Upper lobe of right lung (tissue), 1 donor: Measurements from ENCODE around the gene ZNF813. TPM values are rescaled to one million over a fixed set of nuclear protein-coding genes. Genes with fewer than 3 reads are reported as not detected.
"Not testable (repeated sequence)": the region's sequence is repeated elsewhere in the genome, so short reads cannot be mapped to it uniquely, and the experiment has no call there.

ENCODE experiments used
- ATAC-seq: fragments of 200-7000 bp; cut with Tn5 transposase; one replicate; pipeline ENCODE4 v1.9.1; 2020; ENCODE audit warnings: mild to moderate bottlenecking, moderate library complexity
- DNase-seq: peaks from one replicate; pipeline ENCODE4 v3.0.0-alpha.2; 2020
- H3K27ac ChIP-seq: fragments of 200-600 bp; one replicate; pipeline ENCODE4 v1.8.0; 2022
- H3K27me3 ChIP-seq: fragments of 200-600 bp; one replicate; pipeline ENCODE4 v1.8.0; 2022; ENCODE audit warnings: mild to moderate bottlenecking
- H3K36me3 ChIP-seq: fragments of 200-600 bp; one replicate; pipeline ENCODE4 v1.8.0; 2022
- H3K4me1 ChIP-seq: fragments of 200-600 bp; one replicate; pipeline ENCODE4 v1.8.0; 2022
- H3K4me3 ChIP-seq: fragments of 200-600 bp; one replicate; pipeline ENCODE4 v1.8.0; 2022; ENCODE audit warnings: mild to moderate bottlenecking
- H3K9me3 ChIP-seq: fragments of 200-600 bp; one replicate; pipeline ENCODE4 v1.8.0; 2022
- CTCF ChIP-seq: fragments of 200-600 bp; IDR thresholded peaks from one replicate; pipeline ENCODE4 v1.8.0; 2022; ENCODE audit warnings: antibody characterized with exemption
- intact Hi-C: fragments of 100-400 bp; cut with DNase I; formaldehyde crosslinking; loops from one replicate; pipeline ENCODE4 v1.11.0; 2022
- total RNA-seq: library from RNA; stranded (reverse); fragmentation: NEBNext Ultra II Directional; extraction: Animal tissue kit (Norgen Biotek cat#: 25700); gene quantifications from one replicate; pipeline ENCODE4 v1.2.1, GENCODE V29; 2021
- donor health status: DM: no; HTN: yes; CAD: no; lungs with severe emphysema.

The ZNF813 gene
- total RNA-seq, 1 donor from 2014 or later, result 4.6 TPM

GRCh38 chr19:53431399-53432087 is 36.0 kb upstream of the ZNF813 start, which contains the start of gene ZNF761:
TSS of gene ZNF761 (plus strand) at chr19:53431984. CDS start at chr19:53447269, 15,285 bp downstream.
- peaks cover 7% of the 10 kb centered on the region for H3K36me3 ChIP-seq
- H3K4me3 ChIP-seq, result peak within 1 kb of the TSS; percentile 69
- DNase-seq (peak; percentile 99), ATAC-seq (peak; percentile 100)
- intact Hi-C loops, result no loop called here
- no peaks in the 10 kb centered on the region for H3K9me3 ChIP-seq
- peaks cover 7% of the 10 kb centered on the region for H3K4me1 ChIP-seq
- TF ChIP-seq CTCF, result peak; percentile 49
- no peaks in the 10 kb centered on the region for H3K27me3 ChIP-seq
- H3K27ac ChIP-seq, result peak within 1 kb of the TSS; percentile 77

GRCh38 chr19:53432088-53432661 is 35.4 kb upstream of the ZNF813 start:
- ATAC-seq (peak; percentile 41), DNase-seq (peak; percentile 75)
- no peaks in the 10 kb centered on the region for H3K27me3 ChIP-seq
- intact Hi-C loops, result no loop called here
- no peaks in the 10 kb centered on the region for H3K9me3 ChIP-seq
- peaks cover 7% of the 10 kb centered on the region for H3K36me3 ChIP-seq
- peaks cover 7% of the 10 kb centered on the region for H3K4me1 ChIP-seq
- no peak for TF ChIP-seq CTCF
- peak overlapping the region; percentile 69 for H3K4me3 ChIP-seq
- peak overlapping the region; percentile 77 for H3K27ac ChIP-seq

- DNase-seq, H3K9me3 ChIP-seq, H3K27me3 ChIP-seq, H3K4me1 ChIP-seq, H3K27ac ChIP-seq, intact Hi-C loops, ATAC-seq, H3K4me3 ChIP-seq: not testable (repeated sequence)
- peaks cover 27% of the 10 kb centered on the region for H3K36me3 ChIP-seq
These were observed 23.7 kb upstream of the ZNF813 start for GRCh38 chr19:53443809-53444208.

- H3K4me1 ChIP-seq, DNase-seq, H3K27ac ChIP-seq, H3K27me3 ChIP-seq, H3K9me3 ChIP-seq, intact Hi-C loops, H3K4me3 ChIP-seq, ATAC-seq: not testable (repeated sequence)
- H3K36me3 ChIP-seq, result peaks cover 49% of the 10 kb centered on the region
These were observed 20.3 kb upstream of the ZNF813 start for GRCh38 chr19:53447196-53447595.

- DNase-seq (no peak), ATAC-seq (no peak)
- H3K27me3 ChIP-seq, result no peaks in the 10 kb centered on the region
- intact Hi-C loops, result no loop called here
- no peak overlapping the region for H3K27ac ChIP-seq
- TF ChIP-seq CTCF, result no peak
- H3K4me3 ChIP-seq, result no peak overlapping the region
- H3K9me3 ChIP-seq, result peaks cover 15% of the 10 kb centered on the region
- peaks cover 45% of the 10 kb centered on the region for H3K36me3 ChIP-seq
- no peaks in the 10 kb centered on the region for H3K4me1 ChIP-seq
These were observed 11.7 kb upstream of the ZNF813 start for GRCh38 chr19:53455828-53456227.

GRCh38 chr19:53460131-53460721 is 7.3 kb upstream of the ZNF813 start:
- peaks cover 12% of the 10 kb centered on the region for H3K9me3 ChIP-seq
- H3K4me1 ChIP-seq, H3K36me3 ChIP-seq, intact Hi-C loops, DNase-seq, H3K27me3 ChIP-seq, ATAC-seq, H3K4me3 ChIP-seq, H3K27ac ChIP-seq: not testable (repeated sequence)

GRCh38 chr19:53461866-53462265 is 5.7 kb upstream of the ZNF813 start:
- no peak overlapping the region for H3K27ac ChIP-seq
- TF ChIP-seq CTCF, result no peak
- no peaks in the 10 kb centered on the region for H3K36me3 ChIP-seq
- no peak for DNase-seq
- peaks cover 3% of the 10 kb centered on the region for H3K4me1 ChIP-seq
- no peak overlapping the region for H3K4me3 ChIP-seq
- no peak for ATAC-seq
- intact Hi-C loops, result no loop called here
- H3K9me3 ChIP-seq, result no peaks in the 10 kb centered on the region
- no peaks in the 10 kb centered on the region for H3K27me3 ChIP-seq
